22Rv1 (cell line): ENCODE measurements around the gene FLOT2.

Source experiments
- ZFX ChIP-seq: fragments of 450-650 bp; IDR thresholded peaks from 2 replicates; pipeline ENCODE4 v1.6.1; 2017; ENCODE audit warnings: antibody characterized with exemption, borderline replicate concordance
- TF ChIP-seq, protein P1 (sequence below): fragments of 450-650 bp; IDR thresholded peaks from 2 replicates; pipeline ENCODE4 v1.5.1; 2017; ENCODE audit warnings: mild to moderate bottlenecking

DNA sequence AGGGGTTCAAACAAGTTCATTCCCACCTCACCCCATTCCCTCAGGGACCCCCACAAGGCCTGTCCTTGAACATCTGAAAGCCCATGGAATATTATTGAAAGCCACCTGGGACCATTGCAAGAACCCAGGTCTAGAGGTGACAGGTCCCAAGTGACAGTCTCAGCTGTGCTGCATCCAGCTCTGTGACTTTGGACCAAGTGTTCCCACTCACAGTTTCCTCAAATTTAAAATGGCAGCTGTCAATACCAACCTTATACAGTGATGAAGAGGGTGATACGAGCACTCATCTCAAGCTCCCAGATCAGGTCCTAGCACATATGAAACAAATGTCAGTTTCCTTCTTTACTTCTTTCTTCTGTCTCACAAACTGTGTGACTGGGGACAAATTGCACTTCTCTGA lies 33.6 kb downstream of the FLOT2 start:
- TF ChIP-seq, protein P1, sequence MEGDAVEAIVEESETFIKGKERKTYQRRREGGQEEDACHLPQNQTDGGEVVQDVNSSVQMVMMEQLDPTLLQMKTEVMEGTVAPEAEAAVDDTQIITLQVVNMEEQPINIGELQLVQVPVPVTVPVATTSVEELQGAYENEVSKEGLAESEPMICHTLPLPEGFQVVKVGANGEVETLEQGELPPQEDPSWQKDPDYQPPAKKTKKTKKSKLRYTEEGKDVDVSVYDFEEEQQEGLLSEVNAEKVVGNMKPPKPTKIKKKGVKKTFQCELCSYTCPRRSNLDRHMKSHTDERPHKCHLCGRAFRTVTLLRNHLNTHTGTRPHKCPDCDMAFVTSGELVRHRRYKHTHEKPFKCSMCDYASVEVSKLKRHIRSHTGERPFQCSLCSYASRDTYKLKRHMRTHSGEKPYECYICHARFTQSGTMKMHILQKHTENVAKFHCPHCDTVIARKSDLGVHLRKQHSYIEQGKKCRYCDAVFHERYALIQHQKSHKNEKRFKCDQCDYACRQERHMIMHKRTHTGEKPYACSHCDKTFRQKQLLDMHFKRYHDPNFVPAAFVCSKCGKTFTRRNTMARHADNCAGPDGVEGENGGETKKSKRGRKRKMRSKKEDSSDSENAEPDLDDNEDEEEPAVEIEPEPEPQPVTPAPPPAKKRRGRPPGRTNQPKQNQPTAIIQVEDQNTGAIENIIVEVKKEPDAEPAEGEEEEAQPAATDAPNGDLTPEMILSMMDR: no peak
- no peak for TF ChIP-seq ZFX
